Thoracic aorta endothelial cell (primary cell): ENCODE results near the gene CAPZA1. TPM values are rescaled to one million over a fixed set of nuclear protein-coding genes. Genes with fewer than 3 reads are reported as not detected.

Experiments used
- small RNA-seq: library from RNA; depleted of rRNA; stranded (forward); fragments of <200 nt; gene quantifications from one replicate; pipeline ENCODE3, GENCODE V24; 2012
- total RNA-seq: library from RNA; depleted of rRNA; stranded (reverse); fragments of >200 nt; gene quantifications from 2 replicates; pipeline ENCODE4 v1.2.3, GENCODE V29; 2012

Gene CAPZA1
- total RNA-seq, result 374 and 404 TPM in 2 replicates

GRCh38 chr1:112619518-112620376 is at the start of gene CAPZA1:
Gene CAPZA1, plus strand, starts transcription at chr1:112619832. Its CDS starts 13 bp downstream, at chr1:112619845.

DNA sequence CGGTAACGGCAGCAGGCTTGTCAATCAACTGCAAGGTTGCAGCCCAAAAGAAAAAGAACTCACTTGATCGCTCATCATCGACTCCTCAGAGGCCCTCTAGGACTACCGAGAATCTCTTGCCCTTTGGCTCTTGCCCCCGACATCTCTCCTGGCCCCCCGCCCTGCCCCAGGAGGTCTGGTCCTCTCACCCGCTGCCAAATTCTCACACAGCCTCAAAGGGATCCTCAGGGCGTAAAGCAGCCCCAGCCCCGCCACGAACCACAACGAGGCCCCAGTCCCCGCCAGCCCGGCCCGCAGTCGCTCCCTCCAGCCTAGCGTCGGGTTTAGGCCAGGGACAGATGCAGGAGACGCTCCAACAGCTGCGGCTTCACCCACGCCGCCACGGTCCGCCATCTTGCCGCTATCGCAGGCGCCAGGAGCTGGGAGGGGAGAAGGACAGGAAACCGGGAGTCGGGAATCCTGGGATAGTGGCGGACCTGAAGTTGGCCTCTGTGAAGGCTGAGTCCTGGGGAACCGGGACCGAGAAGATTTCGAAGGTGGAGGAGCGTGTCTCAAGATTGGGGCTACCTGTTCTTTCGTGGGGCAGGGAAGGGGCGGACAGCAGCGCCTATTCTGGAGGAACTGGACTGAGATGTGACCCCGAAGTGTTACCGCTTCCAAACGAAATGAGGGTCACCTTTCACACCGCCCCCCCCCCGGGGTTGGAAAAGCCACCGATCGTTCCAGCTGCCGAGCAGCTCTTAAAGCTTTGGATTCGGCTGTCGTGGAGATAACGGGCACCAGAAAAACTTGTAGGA is 713 bp upstream of the CAPZA1 start, which contains the start of gene ST7L:
ST7L (minus strand) TSS at position 421 of the 797 bp plus-strand sequence; CDS start at position 393, 28 bp downstream.

GRCh38 chr1:112674440-112674985 is 54.9 kb downstream of the CAPZA1 start, which contains the start of gene MOV10:
Gene MOV10, plus strand, starts transcription at chr1:112674659. Its CDS starts 254 bp downstream, at chr1:112674913.

GRCh38 chr1:112706505-112707220 is 87.0 kb downstream of the CAPZA1 start, which contains the start of gene RHOC:
Gene RHOC, minus strand, starts transcription at chr1:112707127. Its CDS starts 3,328 bp downstream, at chr1:112703799.

DNA sequence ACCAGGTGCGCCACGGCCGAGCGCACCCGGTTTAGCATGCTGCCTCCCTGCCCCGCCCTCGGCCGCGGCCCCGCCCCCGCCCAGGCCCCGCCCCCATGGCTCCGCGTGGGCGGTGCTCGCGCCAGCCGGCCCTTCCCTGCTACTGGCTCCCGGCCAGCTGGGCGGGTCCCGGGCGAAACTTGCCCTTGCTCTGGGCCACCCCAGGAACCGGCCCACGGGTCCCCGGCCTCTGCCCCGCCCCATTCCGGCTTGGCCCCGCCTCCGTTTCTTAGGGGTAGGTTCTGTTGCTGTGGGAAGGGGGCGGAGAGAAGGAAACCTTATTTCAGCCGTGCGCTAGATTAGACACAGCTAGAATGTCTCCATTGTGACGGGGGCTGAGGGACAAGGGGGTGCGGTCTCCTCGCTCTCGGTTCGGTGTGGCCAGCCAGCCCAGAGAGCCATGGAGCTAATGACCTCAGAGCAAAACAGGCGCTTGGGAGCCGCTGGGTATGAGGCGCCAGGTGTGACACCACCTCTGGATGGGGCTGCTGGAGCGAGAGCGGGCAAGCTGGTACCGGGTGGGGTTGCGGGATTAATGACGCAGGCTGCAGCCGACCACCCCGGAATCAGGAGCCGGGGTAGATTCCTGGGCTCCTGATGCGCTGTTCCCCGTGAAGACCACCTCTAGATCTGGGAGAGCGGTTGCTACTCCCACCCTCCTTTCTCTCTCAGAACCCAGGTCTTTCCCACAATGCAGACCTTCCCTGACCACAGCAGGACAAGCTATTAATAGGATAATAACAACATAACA is 95.8 kb downstream of the CAPZA1 start, which contains the start of gene PPM1J:
PPM1J (minus strand) TSS at position 69 of the 790 bp plus-strand sequence; CDS start at position 38, 31 bp downstream.

Small RNA genes within 50 kb of the gene (small RNA-seq; reads per million reads assigned to genes)
- not detected for gene RNU7-70P

Other genes with a start within 250 kb of the CAPZA1 start
- gene CTTNBP2NL, start 223.6 kb upstream of the CAPZA1 start, total RNA-seq, result 64.1 and 68.7 TPM in 2 replicates
- gene WNT2B, start 110.9 kb upstream of the CAPZA1 start, total RNA-seq, result 3.1 and 3.4 TPM in 2 replicates
- gene ST7L, start 691 bp upstream of the CAPZA1 start, total RNA-seq, result 18.9 and 22.8 TPM in 2 replicates
- 42.2 and 54.1 TPM in 2 replicates for gene MOV10, start 54.8 kb downstream of the CAPZA1 start, total RNA-seq
- gene RHOC, start 87.3 kb downstream of the CAPZA1 start, total RNA-seq, result 618 and 791 TPM in 2 replicates
- 0.65 and 1.9 TPM in 2 replicates for gene PPM1J, start 95.5 kb downstream of the CAPZA1 start, total RNA-seq